Thyroid gland (tissue), 4 donors: ENCODE data around the gene SCUBE3.

Experiments
- POLR2A ChIP-seq, 2 donors: fragments of 450-650 bp; IDR thresholded peaks; one replicate each; pipeline ENCODE4 v1.6.1; 2017; ENCODE audit warnings: antibody characterized with exemption in 2 of 2, mild to moderate bottlenecking in 2 of 2, moderate library complexity in 1 of 2
- TF ChIP-seq, protein P1 (sequence below), 6 experiments: fragments of 200-600 bp in 3 of 6; fragments of 450-650 bp in 3 of 6; sonication (generic) in 3 of 6; IDR thresholded peaks; one replicate each; pipeline ENCODE4 v1.5.1; 2016 to 2019; ENCODE audit warnings: antibody characterized with exemption in 6 of 6, mild to moderate bottlenecking in 2 of 6, inconsistent platforms in 1 of 6, moderate library complexity in 1 of 6

DNA sequence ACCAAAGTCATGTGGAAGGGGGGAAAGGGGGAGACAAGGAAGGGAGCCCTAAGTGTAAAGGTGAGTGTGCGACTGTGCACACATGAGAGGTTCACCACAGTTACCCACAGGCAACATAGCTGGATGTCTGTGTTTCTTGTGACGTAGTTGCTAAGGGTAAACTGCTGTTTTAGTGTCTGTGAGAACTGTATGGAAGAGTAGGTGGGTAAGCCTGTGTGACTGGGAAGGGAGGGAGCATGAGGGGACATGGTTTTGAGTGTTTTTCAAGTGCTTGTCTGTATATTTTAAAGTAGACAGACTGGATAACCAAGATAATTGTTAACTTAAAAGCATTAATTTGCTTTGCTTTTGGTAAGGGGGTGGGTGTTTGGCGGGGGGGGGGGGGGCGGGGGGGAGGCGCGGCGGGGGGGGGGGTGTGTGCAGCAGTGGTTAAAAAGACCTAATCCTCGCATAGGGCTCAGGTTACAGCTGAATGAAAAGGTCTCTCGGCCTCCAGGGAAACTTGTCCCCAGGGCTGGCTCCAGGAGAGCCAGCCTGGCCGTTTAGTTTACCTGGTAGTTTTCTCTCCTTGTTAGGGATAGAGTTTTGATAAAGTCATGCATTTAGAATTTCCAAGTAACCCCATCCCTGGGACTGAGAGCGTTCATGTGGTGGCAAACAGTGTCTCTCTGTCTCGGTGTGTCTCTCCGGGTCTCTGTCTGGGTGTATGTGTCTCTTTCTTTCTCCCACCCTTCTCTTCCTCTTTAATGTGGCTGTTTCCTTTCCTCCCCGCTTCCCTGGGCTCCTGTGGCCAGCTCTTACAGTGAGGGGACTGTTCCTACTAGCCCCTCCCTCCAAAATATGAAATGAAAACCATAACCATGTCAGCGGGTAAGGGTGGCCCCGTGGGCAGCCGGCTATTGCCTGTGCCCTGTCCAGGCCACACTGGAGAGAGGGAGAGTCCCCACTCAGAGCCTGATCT lies 3.4 kb downstream of the SCUBE3 start:
- TF ChIP-seq, protein P1, sequence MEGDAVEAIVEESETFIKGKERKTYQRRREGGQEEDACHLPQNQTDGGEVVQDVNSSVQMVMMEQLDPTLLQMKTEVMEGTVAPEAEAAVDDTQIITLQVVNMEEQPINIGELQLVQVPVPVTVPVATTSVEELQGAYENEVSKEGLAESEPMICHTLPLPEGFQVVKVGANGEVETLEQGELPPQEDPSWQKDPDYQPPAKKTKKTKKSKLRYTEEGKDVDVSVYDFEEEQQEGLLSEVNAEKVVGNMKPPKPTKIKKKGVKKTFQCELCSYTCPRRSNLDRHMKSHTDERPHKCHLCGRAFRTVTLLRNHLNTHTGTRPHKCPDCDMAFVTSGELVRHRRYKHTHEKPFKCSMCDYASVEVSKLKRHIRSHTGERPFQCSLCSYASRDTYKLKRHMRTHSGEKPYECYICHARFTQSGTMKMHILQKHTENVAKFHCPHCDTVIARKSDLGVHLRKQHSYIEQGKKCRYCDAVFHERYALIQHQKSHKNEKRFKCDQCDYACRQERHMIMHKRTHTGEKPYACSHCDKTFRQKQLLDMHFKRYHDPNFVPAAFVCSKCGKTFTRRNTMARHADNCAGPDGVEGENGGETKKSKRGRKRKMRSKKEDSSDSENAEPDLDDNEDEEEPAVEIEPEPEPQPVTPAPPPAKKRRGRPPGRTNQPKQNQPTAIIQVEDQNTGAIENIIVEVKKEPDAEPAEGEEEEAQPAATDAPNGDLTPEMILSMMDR (IDR thresholded peaks at IDR 0.05): no peak
- peak; percentile 12 to 42 for TF ChIP-seq POLR2A (IDR thresholded peaks at IDR 0.05)
